Breast epithelium (tissue), 4 donors: ENCODE data around the gene ANKMY1. TPM values are rescaled to one million over a fixed set of nuclear protein-coding genes. Genes with fewer than 3 reads are reported as not detected.
A peak's percentile ranks its signal among the peaks of the same experiment; 100 is the strongest.

Experiments used
- DNase-seq, 2 donors: peaks; one replicate each; pipeline ENCODE4 v3.0.0-alpha.2; 2019; ENCODE audit warnings: low spot score in 2 of 2
- H3K27ac ChIP-seq, 2 donors: fragments of 200-600 bp; sonication (generic) in 1 of 2; one replicate each; pipeline ENCODE4 v1.5.1; 2016 to 2019; ENCODE audit warnings: mild to moderate bottlenecking in 1 of 2
- H3K27me3 ChIP-seq, 2 donors: fragments of 200-600 bp; sonication (generic) in 1 of 2; one replicate each; pipeline versions ENCODE4 v1.5.1 to v1.6.0; 2017 to 2019; ENCODE audit warnings: control low read depth in 1 of 2, mild to moderate bottlenecking in 1 of 2
- H3K36me3 ChIP-seq: fragments of 200-600 bp; one replicate; pipeline ENCODE4 v1.5.1; 2019
- H3K4me1 ChIP-seq, 2 donors: fragments of 200-600 bp; sonication (generic); one replicate each; pipeline ENCODE4 v1.5.1; 2016 to 2019; ENCODE audit warnings: control low read depth in 1 of 2
- H3K4me3 ChIP-seq, 3 donors: fragments of 200-600 bp; sonication (generic); 1 replicate in 2 of 3; 2 replicates in 1 of 3; pipeline ENCODE4 v1.5.1; 2016 to 2019; ENCODE audit warnings: mild to moderate bottlenecking in 3 of 3, moderate library complexity in 2 of 3
- H3K9me3 ChIP-seq, 2 donors: fragments of 200-600 bp; sonication (generic) in 1 of 2; one replicate each; pipeline ENCODE4 v1.5.1; 2016 to 2019; ENCODE audit warnings: control low read depth in 1 of 2
- POLR2A ChIP-seq: fragments of 450-650 bp; IDR thresholded peaks from one replicate; pipeline ENCODE4 v1.6.1; 2016; ENCODE audit warnings: antibody characterized with exemption, mild to moderate bottlenecking, moderate library complexity
- POLR2AphosphoS5 ChIP-seq, 3 donors: sonication (generic); formaldehyde crosslinking; IDR thresholded peaks; one replicate each; pipeline ENCODE4 v1.6.1; 2017; ENCODE audit warnings: antibody characterized with exemption in 3 of 3
- intact Hi-C: fragments of 100-400 bp; cut with DNase I; formaldehyde crosslinking; loops from one replicate; pipeline ENCODE4 v1.15.1; 2023; ENCODE audit warnings: low total_unique reads
- total RNA-seq, 3 donors: library from RNA; depleted of rRNA; stranded (reverse); fragments of >200 nt; gene quantifications; one replicate each; pipeline ENCODE4 v1.1.0, GENCODE V29; 2016
- TF ChIP-seq, protein P1 (sequence below), 3 donors: fragments of 450-650 bp; IDR thresholded peaks; one replicate each; pipeline ENCODE4 v1.5.1; 2016 to 2017; ENCODE audit warnings: antibody characterized with exemption in 3 of 3, mild to moderate bottlenecking in 3 of 3, moderate library complexity in 3 of 3

The ANKMY1 gene
- total RNA-seq, 3 donors from 2014 or later: 13.0 to 32.8 (median 19.0) TPM

DNA sequence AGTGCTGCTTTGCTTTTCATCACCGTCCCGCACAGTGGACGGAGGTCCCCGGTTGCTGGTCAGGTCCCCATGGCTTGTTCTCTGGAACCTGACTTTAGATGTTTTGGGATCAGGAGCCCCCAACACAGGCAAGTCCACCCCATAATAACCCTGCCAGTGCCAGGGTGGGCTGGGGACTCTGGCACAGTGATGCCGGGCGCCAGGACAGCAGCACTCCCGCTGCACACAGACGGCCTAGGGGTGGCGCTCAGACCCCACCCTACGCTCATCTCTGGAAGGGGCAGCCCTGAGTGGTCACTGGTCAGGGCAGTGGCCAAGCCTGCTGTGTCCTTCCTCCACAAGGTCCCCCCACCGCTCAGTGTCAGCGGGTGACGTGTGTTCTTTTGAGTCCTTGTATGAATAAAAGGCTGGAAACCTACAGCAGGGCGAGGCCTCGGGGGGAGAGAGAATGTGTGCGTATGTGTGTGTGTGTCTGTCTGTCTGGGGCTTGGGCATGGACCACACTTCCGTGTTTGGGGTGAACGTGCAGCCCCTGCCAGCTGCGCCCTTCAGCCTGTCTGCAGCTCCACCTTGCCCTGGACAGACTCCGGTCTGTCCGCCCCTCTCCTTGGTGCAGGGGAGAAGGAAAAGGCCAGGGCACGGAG, 90.0 kb downstream of the ANKMY1 start:
- H3K4me1 ChIP-seq: no peaks in the 10 kb centered on the region
- H3K9me3 ChIP-seq: peaks cover 0 to 9% of the 10 kb centered on the region in 2 donors
- no peaks in the 10 kb centered on the region for H3K27me3 ChIP-seq
- H3K4me3 ChIP-seq: no peak overlapping the region
- no peak for TF ChIP-seq POLR2AphosphoS5 (IDR thresholded peaks at IDR 0.05)
- no peak for TF ChIP-seq POLR2A
- TF ChIP-seq, protein P1, sequence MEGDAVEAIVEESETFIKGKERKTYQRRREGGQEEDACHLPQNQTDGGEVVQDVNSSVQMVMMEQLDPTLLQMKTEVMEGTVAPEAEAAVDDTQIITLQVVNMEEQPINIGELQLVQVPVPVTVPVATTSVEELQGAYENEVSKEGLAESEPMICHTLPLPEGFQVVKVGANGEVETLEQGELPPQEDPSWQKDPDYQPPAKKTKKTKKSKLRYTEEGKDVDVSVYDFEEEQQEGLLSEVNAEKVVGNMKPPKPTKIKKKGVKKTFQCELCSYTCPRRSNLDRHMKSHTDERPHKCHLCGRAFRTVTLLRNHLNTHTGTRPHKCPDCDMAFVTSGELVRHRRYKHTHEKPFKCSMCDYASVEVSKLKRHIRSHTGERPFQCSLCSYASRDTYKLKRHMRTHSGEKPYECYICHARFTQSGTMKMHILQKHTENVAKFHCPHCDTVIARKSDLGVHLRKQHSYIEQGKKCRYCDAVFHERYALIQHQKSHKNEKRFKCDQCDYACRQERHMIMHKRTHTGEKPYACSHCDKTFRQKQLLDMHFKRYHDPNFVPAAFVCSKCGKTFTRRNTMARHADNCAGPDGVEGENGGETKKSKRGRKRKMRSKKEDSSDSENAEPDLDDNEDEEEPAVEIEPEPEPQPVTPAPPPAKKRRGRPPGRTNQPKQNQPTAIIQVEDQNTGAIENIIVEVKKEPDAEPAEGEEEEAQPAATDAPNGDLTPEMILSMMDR (IDR thresholded peaks at IDR 0.05): no peak
- H3K36me3 ChIP-seq: no peaks in the 10 kb centered on the region
- H3K27ac ChIP-seq: no peak overlapping the region
- DNase-seq: peak in 1 of 2 donors; percentile 15
- intact Hi-C loops: no loop called here

DNA sequence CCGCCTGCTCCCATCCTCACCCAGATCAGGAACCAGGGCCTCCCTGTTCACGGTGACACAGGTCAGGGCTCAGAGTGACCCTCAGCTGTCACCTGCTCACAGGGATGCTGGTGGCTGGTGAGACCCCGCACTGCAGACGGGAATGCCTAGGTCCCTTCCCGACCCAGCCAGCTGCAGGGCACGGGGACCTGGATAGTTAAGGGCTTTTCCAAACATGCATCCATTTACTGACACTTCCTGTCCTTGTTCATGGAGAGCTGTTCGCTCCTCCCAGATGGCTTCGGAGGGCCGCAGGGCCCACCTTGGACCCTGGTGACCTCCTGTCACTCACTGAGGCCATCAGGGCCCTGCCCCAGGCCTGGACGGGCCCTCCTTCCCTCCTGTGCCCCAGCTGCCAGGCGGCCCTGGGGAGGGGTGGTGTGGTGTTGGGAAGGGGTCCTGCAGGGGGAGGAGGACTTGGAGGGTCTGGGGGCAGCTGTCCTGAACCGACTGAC, 90.6 kb downstream of the ANKMY1 start:
- Histone ChIP-seq H3K27me3 (no peaks in the 10 kb centered on the region), H3K4me1 (no peaks in the 10 kb centered on the region), H3K4me3 (no peak overlapping the region), H3K36me3 (no peaks in the 10 kb centered on the region), H3K27ac (no peak overlapping the region), H3K9me3 (peaks cover 0 to 6% of the 10 kb centered on the region in 2 donors)
- TF ChIP-seq POLR2AphosphoS5 (IDR thresholded peaks at IDR 0.05): no peak
- no peak for TF ChIP-seq POLR2A
- TF ChIP-seq, protein P1 (IDR thresholded peaks at IDR 0.05): no peak
- intact Hi-C loops: no loop called here
- peak in 1 of 2 donors; percentile 14 for DNase-seq

DNA sequence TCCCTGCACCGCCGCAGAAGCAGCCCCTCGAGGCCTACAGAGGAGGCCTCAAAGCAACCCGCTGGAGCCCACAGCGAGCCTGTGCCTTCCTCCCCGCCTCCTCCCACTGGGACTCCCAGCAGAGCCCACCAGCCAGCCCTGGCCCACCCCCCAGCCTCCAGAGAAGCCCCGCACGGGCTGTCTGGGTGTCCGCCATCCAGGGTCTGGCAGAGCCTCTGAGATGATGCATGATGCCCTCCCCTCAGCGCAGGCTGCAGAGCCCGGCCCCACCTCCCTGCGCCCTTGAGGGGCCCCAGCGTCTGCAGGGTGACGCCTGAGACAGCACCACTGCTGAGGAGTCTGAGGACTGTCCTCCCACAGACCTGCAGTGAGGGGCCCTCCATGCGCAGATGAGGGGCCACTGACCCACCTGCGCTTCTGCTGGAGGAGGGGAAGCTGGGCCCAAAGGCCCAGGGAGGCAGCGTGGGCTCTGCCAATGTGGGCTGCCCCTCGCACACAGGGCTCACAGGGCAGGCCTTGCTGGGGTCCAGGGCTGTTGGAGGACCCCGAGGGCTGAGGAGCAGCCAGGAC, 91.1 kb downstream of the ANKMY1 start:
- no peak overlapping the region for H3K27ac ChIP-seq
- H3K4me1 ChIP-seq: no peaks in the 10 kb centered on the region
- intact Hi-C loops: no loop called here
- TF ChIP-seq, protein P1 (IDR thresholded peaks at IDR 0.05): no peak
- no peak for TF ChIP-seq POLR2AphosphoS5 (IDR thresholded peaks at IDR 0.05)
- TF ChIP-seq POLR2A: no peak
- H3K27me3 ChIP-seq: no peaks in the 10 kb centered on the region
- no peaks in the 10 kb centered on the region for H3K36me3 ChIP-seq
- H3K4me3 ChIP-seq: no peak overlapping the region
- peaks cover 0 to under 1% of the 10 kb centered on the region in 2 donors for H3K9me3 ChIP-seq
- peak in 1 of 2 donors; percentile 13 for DNase-seq

DNA sequence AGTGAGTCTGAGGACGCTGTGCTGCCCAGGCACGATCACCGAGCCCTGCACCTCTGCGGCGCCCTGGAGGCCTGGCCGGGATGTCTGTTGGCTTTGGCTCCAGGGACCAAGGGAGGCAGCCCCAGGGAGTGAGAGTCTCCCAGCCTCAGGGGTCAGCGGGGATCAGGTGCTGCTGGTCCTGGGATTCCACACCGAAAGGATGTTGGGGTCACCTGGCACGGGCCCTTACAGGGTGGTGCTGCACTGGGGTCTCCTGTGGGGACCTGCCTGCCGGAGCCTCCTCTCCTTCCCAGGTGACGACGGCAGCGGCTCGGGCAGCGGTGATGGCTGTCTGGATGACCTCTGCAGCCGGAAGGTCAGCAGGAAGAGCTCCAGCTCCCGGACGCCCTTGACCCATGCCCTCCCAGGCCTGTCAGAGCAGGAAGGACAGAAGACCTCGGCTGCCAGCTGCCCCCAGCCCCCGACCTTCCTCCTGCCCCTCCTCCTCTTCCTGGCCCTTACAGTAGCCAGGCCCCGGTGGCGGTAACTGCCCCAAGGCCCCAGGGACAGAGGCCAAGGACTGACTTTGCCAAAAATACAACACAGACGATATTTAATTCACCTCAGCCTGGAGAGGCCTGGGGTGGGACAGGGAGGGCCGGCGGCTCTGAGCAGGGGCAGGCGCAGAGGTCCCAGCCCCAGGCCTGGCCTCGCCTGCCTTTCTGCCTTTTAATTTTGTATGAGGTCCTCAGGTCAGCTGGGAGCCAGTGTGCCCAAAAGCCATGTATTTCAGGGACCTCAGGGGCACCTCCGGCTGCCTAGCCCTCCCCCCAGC, 91.8 kb downstream of the ANKMY1 start:
- Histone ChIP-seq H3K9me3 (no peaks in the 10 kb centered on the region), H3K36me3 (no peaks in the 10 kb centered on the region), H3K27ac (no peak overlapping the region), H3K27me3 (no peaks in the 10 kb centered on the region), H3K4me3 (no peak overlapping the region), H3K4me1 (no peaks in the 10 kb centered on the region)
- DNase-seq: peak; percentile 12 to 41
- TF ChIP-seq POLR2AphosphoS5 (IDR thresholded peaks at IDR 0.05) (no peak), POLR2A (no peak)
- TF ChIP-seq, protein P1 (IDR thresholded peaks at IDR 0.05): no peak
- intact Hi-C loops: no loop called here
